Esophagus muscularis mucosa (tissue), 4 donors: Measurements from ENCODE around the gene XPO5.

ENCODE experiments used
- CTCF ChIP-seq, 3 experiments: fragments of 200-600 bp in 2 of 3; fragments of 450-650 bp in 1 of 3; sonication (generic) in 2 of 3; IDR thresholded peaks; one replicate each; pipeline ENCODE4 v1.5.1; 2017 to 2019; ENCODE audit warnings: antibody characterized with exemption in 3 of 3, mild to moderate bottlenecking in 2 of 3, moderate library complexity in 1 of 3
- EP300 ChIP-seq: sonication (generic); formaldehyde crosslinking; IDR thresholded peaks from one replicate; pipeline ENCODE4 v1.6.1; 2017; ENCODE audit warnings: antibody characterized with exemption
- POLR2A ChIP-seq: fragments of 450-650 bp; IDR thresholded peaks from one replicate; pipeline ENCODE4 v1.6.1; 2017; ENCODE audit warnings: antibody characterized with exemption, moderate library complexity, mild to moderate bottlenecking, low read depth
- POLR2AphosphoS5 ChIP-seq, 2 donors: sonication (generic); formaldehyde crosslinking; IDR thresholded peaks; one replicate each; pipeline ENCODE4 v1.6.1; 2017; ENCODE audit warnings: antibody characterized with exemption in 2 of 2

- no peak for TF ChIP-seq CTCF (IDR thresholded peaks at IDR 0.05)
- TF ChIP-seq POLR2AphosphoS5 (IDR thresholded peaks at IDR 0.05) = no peak
- no peak for TF ChIP-seq POLR2A
- TF ChIP-seq EP300 = no peak
Measured at GRCh38 chr6:43503443-43503842, 72.4 kb downstream of the XPO5 start.
